ENCODE measurements around the gene HARS1.
A peak's percentile ranks its signal among the peaks of the same experiment; 100 is the strongest.
"Not testable (repeated sequence)": the region's sequence is repeated elsewhere in the genome, so short reads cannot be mapped to it uniquely, and the experiment has no call there.

HARS1 gene

GRCh38 chr5:140718266-140718592 is 27.1 kb upstream of the HARS1 start:
- H3K4me3 ChIP-seq (ENCODE audit: low read depth, low read length): no peak overlapping the region
- no peak for TF ChIP-seq CTCF (conservative IDR thresholded peaks at IDR 0.05; ENCODE audit: low read depth, low read length)
- no peak for DNase-seq (ENCODE audit: low read depth)

GRCh38 chr5:140716238-140716637 is 25.1 kb upstream of the HARS1 start:
- DNase-seq (ENCODE audit: low read depth); H3K4me3 ChIP-seq (ENCODE audit: low read depth, low read length): not testable (repeated sequence)

GRCh38 chr5:140713562-140714094 is 22.5 kb upstream of the HARS1 start:
- no peak overlapping the region for H3K4me3 ChIP-seq (ENCODE audit: low read depth, low read length)
- TF ChIP-seq CTCF (conservative IDR thresholded peaks at IDR 0.05; ENCODE audit: low read depth, low read length): no peak
- no peak for DNase-seq (ENCODE audit: low read depth)

- H3K4me3 ChIP-seq (ENCODE audit: low read depth, low read length): no peak overlapping the region
- no peak for DNase-seq (ENCODE audit: low read depth)
- no peak for TF ChIP-seq CTCF (conservative IDR thresholded peaks at IDR 0.05; ENCODE audit: low read depth, low read length)
These were observed 20.6 kb upstream of the HARS1 start for GRCh38 chr5:140711794-140712193.

GRCh38 chr5:140710899-140711552 is 19.9 kb upstream of the HARS1 start:
- no peak for TF ChIP-seq CTCF (conservative IDR thresholded peaks at IDR 0.05; ENCODE audit: low read depth, low read length)

GRCh38 chr5:140708787-140709186 is 17.6 kb upstream of the HARS1 start:
- H3K4me3 ChIP-seq (ENCODE audit: low read depth, low read length); DNase-seq (ENCODE audit: low read depth): not testable (repeated sequence)

More at GRCh38 chr5:140710899-140711552, 19.9 kb upstream of the HARS1 start:
- H3K4me3 ChIP-seq (ENCODE audit: low read depth, low read length): peak overlapping the region; percentile 65
- DNase-seq (ENCODE audit: low read depth): peak; percentile 99

- DNase-seq (ENCODE audit: low read depth): no peak
- TF ChIP-seq CTCF (conservative IDR thresholded peaks at IDR 0.05; ENCODE audit: low read depth, low read length): no peak
- no peak overlapping the region for H3K4me3 ChIP-seq (ENCODE audit: low read depth, low read length)
These were observed 16.6 kb upstream of the HARS1 start for GRCh38 chr5:140707812-140708211.

All from choroid plexus epithelial cell (primary cell).